HG03432 (cell line): ENCODE data around the gene ETFA.

ENCODE experiments used
- ATAC-seq: cut with Tn5 transposase; IDR thresholded peaks from one replicate; pipeline ENCODE4 v1.9.1; 2021; ENCODE audit warnings: mild to moderate bottlenecking, moderate library complexity; ENCODE audit not compliant: unreplicated experiment

ETFA gene

GRCh38 chr15:76340803-76341365, 29.6 kb upstream of the ETFA start:
- ATAC-seq, result no peak

DNA sequence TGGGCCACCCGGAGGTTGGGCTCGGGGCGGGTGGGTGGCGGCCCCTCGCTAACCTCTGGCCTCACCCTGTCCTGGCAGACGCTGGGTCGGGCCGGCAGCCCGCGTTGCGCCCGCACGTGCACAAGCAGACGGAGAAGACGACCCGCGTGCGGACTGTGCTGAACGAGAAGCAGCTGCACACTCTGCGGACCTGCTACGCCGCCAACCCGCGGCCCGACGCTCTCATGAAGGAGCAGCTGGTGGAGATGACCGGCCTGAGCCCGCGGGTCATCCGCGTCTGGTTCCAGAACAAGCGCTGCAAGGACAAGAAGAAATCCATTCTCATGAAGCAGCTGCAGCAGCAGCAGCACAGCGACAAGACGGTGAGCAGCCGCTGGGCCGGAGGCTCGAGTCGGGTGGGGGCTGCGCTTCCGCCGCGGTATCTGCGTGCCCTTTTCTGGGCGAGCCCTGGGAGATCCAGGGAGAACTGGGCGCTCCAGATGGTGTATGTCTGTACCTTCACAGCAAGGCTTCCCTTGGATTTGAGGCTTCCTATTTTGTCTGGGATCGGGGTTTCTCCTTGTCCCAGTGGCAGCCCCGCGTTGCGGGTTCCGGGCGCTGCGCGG, 29.0 kb upstream of the ETFA start:
- no peak for ATAC-seq

DNA sequence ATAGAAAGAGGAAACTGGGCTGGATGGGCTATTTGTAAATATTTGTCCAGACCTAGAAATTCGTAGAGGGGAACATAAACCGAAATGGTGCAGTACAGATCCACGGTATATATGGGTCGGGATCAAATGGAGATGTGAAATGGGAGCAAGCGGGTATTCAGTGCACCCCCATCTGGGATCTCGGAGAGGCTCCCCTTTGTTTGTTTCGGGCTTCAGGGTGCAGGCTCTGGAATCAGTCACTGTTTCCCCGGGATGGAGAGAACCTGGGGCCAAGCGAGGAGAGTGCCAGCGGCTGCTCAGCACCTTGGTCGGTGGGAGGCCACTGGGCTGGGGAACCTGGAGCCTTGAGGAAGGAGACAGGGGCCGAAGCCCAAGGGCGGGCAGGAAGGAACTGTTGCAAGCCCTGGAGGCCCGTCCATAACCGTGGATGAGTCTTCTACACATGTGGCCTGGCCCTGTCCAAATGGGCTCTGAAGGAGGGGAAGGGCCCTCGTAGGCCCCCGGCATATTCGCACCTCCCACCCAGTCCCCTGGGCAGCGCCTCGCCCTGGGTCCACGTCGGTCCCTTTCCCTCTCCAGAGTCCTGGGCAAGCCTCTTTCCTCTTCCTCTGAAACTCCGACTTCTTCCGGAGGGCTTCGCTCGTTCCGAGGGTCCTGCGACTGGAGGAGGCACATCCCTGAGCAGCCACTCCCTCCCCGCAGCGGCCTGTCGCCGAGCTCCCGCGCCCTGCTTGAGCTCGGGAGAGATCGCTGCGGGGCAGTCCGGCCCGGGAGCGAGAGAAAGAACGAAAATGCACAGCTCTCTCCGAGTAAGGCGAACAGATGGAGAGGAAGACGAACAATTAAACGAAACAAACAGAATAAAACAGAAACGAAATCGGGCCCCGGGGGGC, 28.3 kb upstream of the ETFA start:
- ATAC-seq, result no peak

- ATAC-seq, result no peak
Observed at GRCh38 chr15:76338486-76339304, 27.4 kb upstream of the ETFA start.

DNA sequence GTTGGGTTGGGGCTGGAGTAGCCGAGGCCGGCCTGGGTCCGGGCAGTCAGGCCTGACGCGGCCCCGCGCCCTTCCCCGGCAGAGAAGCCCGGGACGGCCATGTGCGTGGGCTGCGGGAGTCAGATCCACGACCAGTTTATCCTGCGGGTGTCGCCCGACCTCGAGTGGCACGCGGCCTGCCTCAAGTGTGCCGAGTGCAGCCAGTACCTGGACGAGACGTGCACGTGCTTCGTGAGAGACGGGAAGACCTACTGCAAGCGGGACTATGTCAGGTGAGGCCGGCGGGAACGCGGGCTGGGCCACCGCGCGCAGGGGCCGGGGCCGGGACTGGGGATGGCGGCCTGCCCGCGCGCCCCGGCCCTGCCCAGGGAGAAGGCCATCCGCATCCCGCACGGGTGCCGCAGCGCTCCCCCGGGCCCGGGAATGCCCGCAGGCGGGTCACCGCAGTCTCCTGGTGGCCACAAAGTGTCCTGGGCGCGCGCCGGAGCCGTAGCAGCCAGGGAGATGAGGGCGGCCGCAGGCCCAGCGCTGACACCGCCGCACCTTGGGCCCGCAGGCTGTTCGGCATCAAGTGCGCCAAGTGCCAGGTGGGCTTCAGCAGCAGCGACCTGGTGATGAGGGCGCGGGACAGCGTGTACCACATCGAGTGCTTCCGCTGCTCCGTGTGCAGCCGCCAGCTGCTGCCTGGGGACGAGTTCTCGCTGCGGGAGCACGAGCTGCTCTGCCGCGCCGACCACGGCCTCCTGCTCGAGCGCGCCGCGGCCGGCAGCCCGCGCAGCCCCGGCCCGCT, 26.6 kb upstream of the ETFA start:
- no peak for ATAC-seq

DNA sequence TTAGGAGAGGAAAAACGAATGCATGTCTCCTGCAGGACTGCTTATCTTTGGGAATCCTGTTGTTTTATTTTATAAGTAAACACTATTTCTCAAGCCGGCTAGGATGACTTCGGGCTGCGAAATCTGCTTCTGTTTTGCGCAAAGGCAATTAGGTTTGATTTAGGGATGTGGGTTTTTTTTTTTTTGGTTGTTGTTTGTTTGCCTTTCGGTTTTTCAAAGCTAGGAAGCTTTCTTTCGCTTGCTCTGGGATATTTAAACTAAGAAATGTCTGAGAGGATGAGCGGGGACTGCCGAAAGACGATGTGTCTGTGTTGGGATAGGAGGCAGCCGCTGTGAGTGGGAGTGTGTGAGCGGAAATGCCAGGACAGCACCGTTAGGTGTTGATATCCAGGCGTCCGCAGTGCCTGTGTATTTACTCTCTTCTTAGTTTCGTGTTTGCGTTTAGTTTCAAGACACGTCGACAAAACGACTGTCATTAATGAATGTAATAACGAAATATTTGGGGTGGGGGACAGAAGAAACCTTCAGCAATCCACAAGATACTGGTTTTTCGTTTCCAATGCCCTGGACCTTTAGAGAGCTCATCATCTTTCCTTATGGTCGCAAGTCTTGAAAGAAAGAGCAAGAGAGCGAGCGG, 25.9 kb upstream of the ETFA start:
- no peak for ATAC-seq

- peak; percentile 52 for ATAC-seq
Observed at GRCh38 chr15:76336254-76337058, 25.2 kb upstream of the ETFA start, which contains the start of gene ISL2. ISL2 (plus strand) TSS chr15:76336773; CDS start chr15:76336884, 111 bp downstream.

DNA sequence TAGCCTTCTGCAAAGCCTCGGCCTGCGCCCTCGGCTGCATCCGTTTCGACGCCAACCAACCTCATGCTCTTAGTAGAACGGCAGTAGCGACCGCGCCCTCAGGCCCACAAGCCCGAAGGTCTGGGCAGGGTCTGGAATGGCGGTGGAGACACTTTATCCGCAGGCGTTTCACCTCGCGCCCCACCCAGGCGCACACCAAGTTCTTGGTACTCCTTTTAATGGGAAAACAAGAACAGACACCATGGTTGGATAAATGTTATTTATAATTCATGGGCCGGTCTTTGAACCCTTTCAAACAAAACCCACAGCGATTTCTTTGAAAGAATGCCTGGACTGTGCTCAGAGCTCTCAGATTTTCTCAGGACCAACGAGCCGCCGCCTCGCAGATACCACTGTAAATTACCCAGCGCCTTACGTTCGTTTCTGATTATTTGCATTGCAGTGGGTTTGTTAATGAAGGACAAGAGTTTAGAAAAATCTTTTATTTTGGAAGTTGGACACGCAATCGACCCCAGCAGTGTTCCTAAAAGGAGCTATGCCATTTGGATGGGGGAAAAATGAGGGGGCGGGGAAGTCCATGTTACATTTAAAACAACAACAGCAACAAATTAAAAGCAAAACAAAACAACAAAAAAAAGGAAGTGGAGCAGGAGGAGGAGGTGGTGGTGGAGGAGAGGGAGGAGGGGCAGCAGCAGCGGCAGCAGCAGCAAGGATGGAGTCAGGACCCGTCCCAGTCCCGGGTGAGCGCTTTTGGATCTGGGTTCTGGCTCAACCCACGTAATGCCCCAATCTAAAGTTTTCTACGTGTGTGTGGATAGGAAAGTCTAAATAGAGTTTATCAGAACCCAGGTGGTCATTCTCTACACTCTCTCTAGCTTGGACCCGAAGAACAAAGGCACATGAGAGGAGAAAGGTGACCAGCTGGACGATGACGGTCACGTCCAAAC, 24.3 kb upstream of the ETFA start:
- ATAC-seq, result no peak

- no peak for ATAC-seq
Observed at GRCh38 chr15:76334438-76335306, 23.4 kb upstream of the ETFA start.

DNA sequence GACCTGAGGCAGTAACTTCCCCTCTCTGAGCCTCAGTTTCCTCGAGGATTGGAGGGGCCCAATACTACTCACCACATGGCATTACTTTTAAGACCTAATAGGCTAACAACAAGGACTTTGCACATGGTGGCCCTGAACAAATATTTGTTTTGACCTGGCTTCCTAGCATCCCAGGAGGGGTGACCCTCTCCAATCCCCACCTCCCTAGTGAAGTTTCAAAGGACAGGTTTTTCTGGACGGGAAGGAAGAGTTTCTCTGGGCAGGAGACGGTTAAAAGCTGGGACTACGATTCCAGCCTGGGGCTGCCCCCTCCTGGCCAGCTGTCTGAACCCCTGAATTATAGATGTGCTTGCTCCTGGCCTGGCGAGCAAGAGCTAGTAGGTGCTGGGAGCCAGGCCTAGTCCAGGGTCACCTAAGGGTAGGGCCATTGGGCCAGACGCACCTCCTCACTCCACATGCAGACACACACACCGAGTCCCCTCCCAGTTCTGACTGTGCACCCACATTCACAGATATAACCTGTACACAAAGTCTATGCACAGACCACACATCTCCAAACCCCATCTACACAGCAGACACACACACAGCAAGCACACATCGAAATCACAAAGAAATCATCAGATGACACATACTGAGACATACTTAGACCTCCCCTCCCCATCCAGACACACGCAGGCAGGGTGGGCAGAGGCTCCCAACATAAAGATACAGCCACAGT, 22.6 kb upstream of the ETFA start:
- no peak for ATAC-seq

GRCh38 chr15:76333309-76333708, 22.0 kb upstream of the ETFA start:
- no peak for ATAC-seq

DNA sequence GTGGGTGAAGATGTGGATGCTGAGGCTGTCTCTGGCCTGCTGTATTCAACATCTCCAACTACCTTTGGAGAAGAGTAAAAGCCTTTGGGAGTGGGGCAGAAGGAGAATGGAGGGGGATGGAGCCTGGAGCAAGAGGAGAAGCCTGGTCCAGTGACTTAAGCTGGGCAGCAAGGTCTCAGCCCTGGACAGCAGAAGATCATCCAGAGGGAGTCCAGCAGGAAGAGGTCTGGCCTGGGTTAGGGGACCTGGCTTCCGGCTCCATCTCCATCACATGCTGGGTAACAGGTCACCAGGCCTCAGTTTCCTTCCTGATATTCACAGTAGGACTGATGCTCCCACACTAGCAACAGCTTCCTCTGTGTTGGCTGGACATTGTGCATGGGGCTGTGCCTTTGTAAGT, 21.5 kb upstream of the ETFA start:
- no peak for ATAC-seq

DNA sequence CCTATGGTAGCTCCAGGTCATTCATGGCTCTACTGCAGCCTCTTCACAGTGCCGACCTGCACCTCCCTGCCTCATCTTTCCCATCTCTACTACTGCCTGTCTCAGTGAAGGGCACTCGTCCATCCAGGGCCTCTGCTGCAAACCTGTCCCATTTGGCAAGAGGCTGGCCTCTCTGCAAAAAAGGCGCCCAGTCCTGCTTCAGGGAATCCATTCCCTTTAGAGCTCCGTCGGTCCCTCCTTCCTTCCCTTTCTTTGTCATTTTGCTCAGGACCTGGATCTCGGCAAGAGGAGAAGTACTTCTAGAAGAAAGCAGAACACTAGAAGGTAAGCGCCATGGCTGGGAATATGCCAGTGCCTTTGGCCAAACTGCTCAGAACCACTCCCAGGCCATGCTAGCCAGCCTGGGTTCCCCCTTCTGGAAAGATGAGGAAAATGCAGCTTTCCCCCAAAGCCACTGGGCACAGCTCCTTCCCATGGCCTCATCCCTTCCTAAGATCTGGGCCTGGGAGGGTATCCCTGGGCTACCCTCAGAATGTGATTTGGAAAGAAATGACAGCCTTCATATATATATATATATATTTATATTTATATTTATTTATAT, 18.9 kb upstream of the ETFA start:
- no peak for ATAC-seq

GRCh38 chr15:76328958-76329357, 17.7 kb upstream of the ETFA start:
- no peak for ATAC-seq

DNA sequence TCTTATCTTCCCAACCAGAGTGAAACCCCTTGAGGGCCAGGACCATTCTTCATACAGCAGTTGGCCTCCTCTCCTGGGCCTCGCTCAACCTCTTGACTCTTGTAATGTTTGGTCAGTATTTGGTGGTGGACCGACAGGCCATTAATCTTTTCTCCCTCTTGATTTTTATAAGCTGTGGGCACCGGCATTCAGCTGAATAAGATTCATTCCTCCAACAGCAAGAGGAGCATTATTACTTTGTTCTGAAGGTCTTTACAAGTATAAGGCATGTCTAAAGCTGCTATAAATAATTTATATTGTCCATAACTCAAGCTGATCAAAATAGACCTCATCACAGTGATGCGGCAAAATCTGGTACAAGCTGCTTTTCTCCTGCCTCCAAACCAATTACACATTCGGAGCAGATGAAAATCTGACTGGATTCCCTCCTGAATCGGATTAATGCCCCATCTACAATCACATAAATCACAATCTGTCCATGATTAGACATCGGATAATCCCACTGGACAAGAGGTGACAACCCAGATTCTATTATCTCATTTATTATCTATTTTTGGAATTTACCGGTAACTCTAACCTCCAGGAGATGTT, 16.9 kb upstream of the ETFA start:
- no peak for ATAC-seq
